ENCODE data around the gene PDE6B. TPM values are rescaled to one million over a fixed set of nuclear protein-coding genes. Genes with fewer than 3 reads are reported as not detected.

PDE6B gene
- polyA plus RNA-seq, 2 of the 4 experiments (the other 2 are of a cell fraction): not detected

- no peak overlapping the region for H3K4me3 ChIP-seq
- TF ChIP-seq FOSB (CRISPR knock-in tag; IDR thresholded peaks at IDR 0.05) (no peak), JUN (IDR thresholded peaks at IDR 0.05) (no peak), ESRRA (IDR thresholded peaks at IDR 0.05; ENCODE audit: borderline replicate concordance, low read length) (no peak), FOXS1 (CRISPR knock-in tag; IDR thresholded peaks at IDR 0.05) (no peak)
- CTCF ChIA-PET: no interaction called here
Measured at GRCh38 chr4:703336-704197, 78.2 kb downstream of the PDE6B start.

GRCh38 chr4:704198-704891 lies 79.0 kb downstream of the PDE6B start:
- ChIA-PET CTCF (no interaction called here), POLR2A (no interaction called here)
- FAIRE-seq: no peak
- Histone ChIP-seq H3K4me3 (no peak overlapping the region), H3K27ac (no peak overlapping the region), H3K9me3 (no peaks in the 10 kb centered on the region), H3K4me2 (no peak overlapping the region), H3K4me1 (peaks cover 8% of the 10 kb centered on the region; the same call in 2 of the 3 replicates)
- no peak for ATAC-seq
- 96% methylated on average over 27 of the region's 46 CpGs for WGBS (ENCODE audit: missing lambda C conversion rate)
- TF ChIP-seq NPAS2 (CRISPR knock-in tag; IDR thresholded peaks at IDR 0.05; ENCODE audit: borderline replicate concordance) (no peak), FOSB (CRISPR knock-in tag; IDR thresholded peaks at IDR 0.05) (no peak)
- no peak for DNase-seq (ENCODE audit: low read depth in 1 of 2, low spot score in 1 of 2)

More at GRCh38 chr4:703336-704197, 78.2 kb downstream of the PDE6B start:
- Histone ChIP-seq H3K9me3 (no peaks in the 10 kb centered on the region), H3K27ac (no peak overlapping the region), H3K4me2 (no peak overlapping the region), H3K4me1 (peaks cover 8% of the 10 kb centered on the region; the same call in 2 of the 3 replicates)
- no peak for DNase-seq (ENCODE audit: low read depth in 1 of 2, low spot score in 1 of 2)
- no peak for FAIRE-seq
- POLR2A ChIA-PET: no interaction called here
- WGBS (ENCODE audit: missing lambda C conversion rate): 60% methylated on average over 3 of the region's 10 CpGs
- ATAC-seq: no peak

- ChIA-PET CTCF (no interaction called here), POLR2A (no interaction called here)
- FAIRE-seq (no peak), DNase-seq (ENCODE audit: low read depth in 1 of 2, low spot score in 1 of 2) (no peak), ATAC-seq (no peak)
- Histone ChIP-seq H3K9me3 (no peaks in the 10 kb centered on the region), H3K4me3 (peak overlapping the region; percentile 99), H3K4me1 (peaks cover 8% of the 10 kb centered on the region; the same call in 2 of the 3 replicates), H3K27ac (peak overlapping the region; percentile 68 to 98; a peak in 5 of 6 replicates), H3K4me2 (peak overlapping the region; percentile 76)
- TF ChIP-seq ZC3H11A (IDR thresholded peaks at IDR 0.05) (no peak), RARB (CRISPR knock-in tag; IDR thresholded peaks at IDR 0.05) (no peak), BCL3 (IDR thresholded peaks at IDR 0.05) (no peak), MAZ (IDR thresholded peaks at IDR 0.05; ENCODE audit: borderline replicate concordance, low read depth, low read length) (no peak), ATOH8 (CRISPR knock-in tag; IDR thresholded peaks at IDR 0.05; ENCODE audit: low read depth) (no peak), HES2 (IDR thresholded peaks at IDR 0.05) (no peak), GATA3 (IDR thresholded peaks at IDR 0.05; ENCODE audit: borderline replicate concordance) (no peak), RFX5 (IDR thresholded peaks at IDR 0.05) (no peak), USF2 (IDR thresholded peaks at IDR 0.05) (no peak), HEYL (CRISPR knock-in tag; IDR thresholded peaks at IDR 0.05) (no peak), HOXB5 (CRISPR knock-in tag; IDR thresholded peaks at IDR 0.05) (no peak), POLR2AphosphoS2 (conservative IDR thresholded peaks at IDR 0.05; ENCODE audit: low read length) (no peak)
- WGBS (ENCODE audit: missing lambda C conversion rate): 89% methylated on average over 1 of the region's 1 CpG
Measured at GRCh38 chr4:704971-705277, 79.6 kb downstream of the PDE6B start.
